Smooth muscle cell of the brain vasculature (primary cell): ENCODE data around the gene SSBP2.
A peak's percentile ranks its signal among the peaks of the same experiment; 100 is the strongest.
"Not testable (repeated sequence)": the region's sequence is repeated elsewhere in the genome, so short reads cannot be mapped to it uniquely, and the experiment has no call there.

ENCODE experiments used
- DNase-seq: peaks from one replicate; pipeline ENCODE4 v3.0.0-alpha.2; 2012; ENCODE audit warnings: low read depth, low spot score

The SSBP2 gene

DNA sequence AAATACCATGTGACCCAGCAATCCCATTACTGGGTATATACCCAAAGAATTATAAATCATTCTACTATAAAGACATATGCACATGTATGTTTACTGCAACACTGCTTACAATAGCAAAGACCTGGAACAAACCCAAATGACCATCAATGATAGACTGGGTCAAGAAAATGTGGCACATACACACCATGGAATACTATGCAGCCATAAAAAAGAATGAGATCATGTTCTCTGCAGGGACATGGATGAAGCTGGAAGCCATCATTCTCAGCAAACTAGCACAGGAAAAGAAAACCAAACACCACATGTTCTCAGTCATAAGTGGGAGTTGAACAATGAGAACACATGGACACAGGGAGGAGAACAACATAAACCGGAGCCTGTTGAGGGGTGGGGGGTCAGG lies 90.3 kb downstream of the SSBP2 start:
- not testable (repeated sequence) for DNase-seq

DNA sequence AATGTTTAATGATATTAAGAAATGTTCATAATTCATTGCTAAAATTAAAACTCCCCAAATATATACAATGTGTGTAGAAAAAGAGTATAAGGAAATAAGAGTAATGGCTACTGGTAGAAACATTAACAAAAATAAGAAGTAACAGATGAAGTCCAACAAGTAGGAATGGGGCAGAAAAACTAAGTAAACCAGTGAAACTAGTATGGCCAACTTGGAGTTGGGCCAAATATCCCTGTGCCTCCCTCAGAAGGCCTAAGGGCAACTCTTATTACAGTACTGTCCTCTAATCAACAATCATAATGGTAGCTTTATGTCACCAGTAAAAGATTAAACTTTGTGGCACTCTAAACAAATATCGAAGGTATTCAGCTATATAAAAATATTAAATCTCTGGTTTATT lies 93.5 kb downstream of the SSBP2 start:
- no peak for DNase-seq

DNA sequence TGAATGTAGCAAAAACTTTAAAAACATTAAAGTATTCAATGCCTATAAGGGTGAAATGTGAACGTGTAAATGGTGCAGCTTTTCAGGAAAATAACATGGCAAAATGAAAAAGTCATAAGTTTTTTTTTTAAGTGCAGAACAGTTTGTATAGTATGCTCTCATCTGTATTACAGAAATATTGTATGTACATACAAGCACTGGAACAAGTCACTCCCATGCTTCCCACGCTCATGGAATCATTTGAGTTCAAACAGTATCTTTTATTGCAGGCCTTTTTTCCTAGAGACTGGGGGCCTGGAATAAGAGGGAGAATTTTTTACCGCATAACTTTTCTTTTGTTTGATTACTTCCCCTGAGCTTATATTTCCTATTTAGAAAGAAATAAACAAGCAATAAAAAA lies 94.1 kb downstream of the SSBP2 start:
- no peak for DNase-seq

GRCh38 chr5:81650987-81651386 lies 99.9 kb downstream of the SSBP2 start:
- no peak for DNase-seq

- DNase-seq, result no peak
Measured at GRCh38 chr5:81646469-81646995, 104.4 kb downstream of the SSBP2 start.

GRCh38 chr5:81642210-81642609 lies 108.7 kb downstream of the SSBP2 start:
- DNase-seq, result no peak

DNA sequence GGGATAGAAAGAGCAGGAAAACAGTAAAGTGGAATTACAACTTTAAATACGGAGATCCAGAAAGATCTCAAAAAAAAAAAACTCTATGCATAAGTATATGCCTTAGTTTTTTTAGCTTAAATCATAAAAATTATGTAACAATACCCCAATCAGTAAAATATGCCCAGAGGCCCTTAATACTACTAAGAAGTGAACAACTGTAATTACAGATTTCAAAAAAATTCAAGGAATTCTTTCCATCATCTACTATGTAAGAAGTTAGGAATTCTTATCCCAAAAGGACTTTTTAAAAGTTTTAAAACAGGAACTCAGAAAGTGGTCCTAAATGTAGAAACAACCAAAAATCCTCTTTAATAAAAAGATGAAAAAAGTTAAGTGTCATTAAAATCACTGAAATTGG lies 111.3 kb downstream of the SSBP2 start:
- no peak for DNase-seq

DNA sequence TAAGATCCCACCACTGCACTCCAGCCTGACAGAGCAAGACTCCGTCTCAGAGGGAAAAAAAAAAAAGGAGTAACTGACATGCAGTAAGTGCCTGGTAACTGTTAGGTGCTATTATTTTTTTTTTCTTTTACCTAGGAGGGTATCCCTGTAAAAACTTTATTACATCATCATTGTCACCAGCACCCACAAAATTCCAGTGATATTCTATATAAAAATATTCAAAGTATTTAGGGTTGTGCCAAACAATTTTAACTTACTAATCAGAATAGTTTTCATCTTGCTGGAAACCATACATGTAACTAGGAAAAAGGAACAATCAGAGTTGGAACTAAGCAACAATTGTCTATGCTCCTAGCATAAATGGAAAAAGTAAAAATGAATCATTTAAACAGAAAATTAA lies 112.4 kb downstream of the SSBP2 start:
- no peak for DNase-seq

DNA sequence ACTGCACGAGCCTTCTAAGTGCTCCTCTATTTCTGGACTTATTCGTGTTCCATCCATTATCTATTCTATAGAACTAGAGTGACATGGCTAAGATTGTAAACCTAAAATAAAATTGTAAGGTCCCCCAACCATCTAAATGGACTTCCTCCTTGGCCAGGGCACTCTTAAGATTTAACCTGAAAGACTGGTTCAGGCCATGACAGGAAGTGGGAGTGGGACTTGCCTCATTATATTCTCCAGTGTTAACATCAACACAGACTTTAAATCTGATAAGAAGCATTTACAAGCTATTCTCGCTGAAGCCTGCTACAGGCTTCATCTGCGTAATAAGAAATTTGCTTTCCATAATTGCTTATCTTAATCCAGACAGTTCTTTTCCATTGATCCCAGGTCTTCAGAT lies 117.0 kb downstream of the SSBP2 start:
- DNase-seq, result no peak

- DNase-seq, result no peak
Measured at GRCh38 chr5:81633471-81633870, 117.4 kb downstream of the SSBP2 start.

- DNase-seq, result no peak
Measured at GRCh38 chr5:81632679-81633078, 118.2 kb downstream of the SSBP2 start.

DNA sequence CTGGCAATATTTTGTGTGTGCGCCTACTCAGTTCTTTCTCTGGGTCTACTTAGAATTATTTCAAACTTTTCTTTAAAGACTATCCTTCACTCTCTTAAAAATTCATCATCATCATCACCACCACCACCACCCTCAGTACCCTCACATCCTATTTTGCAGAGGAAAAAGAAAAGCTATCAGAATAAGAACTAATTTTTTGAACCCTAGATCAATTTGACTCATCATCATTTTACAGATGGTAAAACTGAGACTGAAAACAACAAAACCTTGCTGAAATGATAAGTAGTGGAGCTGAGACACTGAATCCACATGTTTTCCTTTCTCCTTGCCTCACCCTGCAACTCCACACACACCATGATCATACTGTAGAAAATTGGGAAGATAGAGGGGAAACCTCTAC lies 119.3 kb downstream of the SSBP2 start:
- no peak for DNase-seq

GRCh38 chr5:81631124-81631523 lies 119.8 kb downstream of the SSBP2 start:
- DNase-seq, result no peak

DNA sequence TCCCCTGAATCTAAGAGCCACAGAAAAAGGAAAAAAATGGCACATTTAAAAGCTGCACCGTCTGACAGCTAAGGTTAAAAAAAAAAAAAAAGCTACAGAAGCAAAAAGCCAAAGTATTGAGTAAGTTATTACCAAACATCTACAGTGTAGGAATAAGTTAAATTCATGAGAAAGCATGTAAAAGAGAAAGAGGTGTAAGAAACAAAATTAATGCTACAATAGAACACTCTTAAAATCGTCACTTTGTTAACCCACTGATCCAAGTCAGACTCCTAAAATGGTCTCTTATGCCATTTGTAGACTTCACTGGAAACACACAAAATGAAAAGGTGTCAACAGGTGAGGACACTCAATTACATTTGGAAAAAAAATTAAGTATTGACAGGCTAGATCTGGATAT lies 120.2 kb downstream of the SSBP2 start:
- DNase-seq, result no peak

- DNase-seq, result no peak
Measured at GRCh38 chr5:81629986-81630385, 120.9 kb downstream of the SSBP2 start.

DNA sequence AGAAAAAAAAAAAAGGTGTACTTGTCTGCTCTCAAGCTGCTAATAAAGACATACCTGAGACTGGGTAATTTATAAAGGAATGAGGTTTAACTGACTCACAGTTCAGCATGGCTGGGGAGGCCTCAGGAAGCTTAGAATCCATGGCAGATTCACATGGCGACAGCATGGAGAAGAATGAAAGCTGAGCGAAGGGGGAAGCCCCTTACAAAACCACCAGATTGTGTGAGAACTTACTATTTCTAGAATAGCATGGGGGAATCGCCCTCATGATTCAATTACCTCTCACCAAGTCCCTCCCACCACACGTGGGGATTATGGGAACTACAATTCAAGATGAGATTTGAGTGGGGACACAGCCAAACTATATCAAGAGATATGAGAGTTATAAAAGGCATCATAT lies 122.8 kb downstream of the SSBP2 start:
- DNase-seq, result not testable (repeated sequence)

DNA sequence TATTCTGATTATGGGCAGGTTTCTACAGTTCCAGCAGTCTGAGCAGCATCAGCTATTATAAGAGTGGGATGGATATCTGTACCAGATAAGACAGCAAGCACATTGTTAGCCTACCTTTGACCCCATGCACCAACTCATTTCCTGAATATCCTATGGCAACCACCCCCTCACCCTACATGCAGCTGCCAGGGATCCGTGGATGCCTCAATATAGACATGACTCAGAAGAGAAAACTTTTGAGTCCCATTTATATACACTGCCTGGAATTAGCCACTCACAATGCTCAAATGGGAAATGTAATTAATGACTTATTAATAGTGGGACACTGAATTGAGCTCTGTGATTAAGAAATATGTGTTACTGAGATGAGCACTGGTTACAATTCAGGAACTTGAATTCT lies 124.4 kb downstream of the SSBP2 start:
- peak; percentile 10 for DNase-seq

DNA sequence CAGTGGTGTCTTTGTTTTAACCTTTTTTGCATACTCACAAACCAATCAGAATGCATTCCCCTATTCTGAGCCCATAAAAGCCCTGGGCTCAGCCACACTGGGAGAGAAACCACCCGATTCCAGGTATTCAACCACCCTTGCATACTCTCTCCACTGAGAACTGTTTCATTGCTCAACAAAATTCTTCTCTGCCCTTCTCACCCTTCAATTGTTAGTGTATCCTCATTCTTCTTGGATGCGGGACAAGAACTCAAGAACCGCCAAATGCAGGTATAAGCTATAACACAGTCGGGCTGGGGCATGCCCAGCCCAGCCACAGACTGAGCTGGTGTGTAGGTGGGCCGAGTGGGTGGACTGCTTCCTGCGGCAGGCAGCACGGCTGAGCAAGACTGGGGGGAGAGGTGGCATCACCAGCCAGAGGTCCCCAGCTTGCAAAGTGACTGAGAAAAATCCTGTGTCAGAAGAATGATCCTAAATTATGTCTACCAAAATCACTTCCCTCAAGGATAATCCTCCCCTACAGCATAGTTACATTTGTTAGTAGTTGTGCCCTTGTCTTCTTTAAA lies 141.0 kb downstream of the SSBP2 start:
- DNase-seq, result no peak

DNA sequence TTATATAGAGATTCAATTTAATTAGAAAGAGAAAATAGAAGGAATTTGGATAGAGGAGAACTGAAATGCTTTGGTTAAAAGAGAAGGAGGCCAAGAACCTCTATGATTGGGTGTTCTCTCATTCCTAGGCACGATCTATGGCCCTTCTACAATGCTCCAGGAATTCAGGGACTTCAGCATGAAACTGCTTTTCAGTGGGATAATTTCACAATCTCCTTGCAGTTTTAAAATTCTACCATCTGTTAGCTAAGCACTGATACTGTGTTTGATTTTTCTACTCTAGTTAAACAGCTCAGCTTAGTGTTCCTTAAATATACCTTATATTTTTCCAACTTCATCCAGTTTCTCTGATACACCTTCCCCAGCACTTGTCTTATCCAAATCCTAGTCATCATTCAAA lies 141.9 kb downstream of the SSBP2 start:
- DNase-seq, result no peak

- DNase-seq, result no peak
Measured at GRCh38 chr5:81607693-81608092, 143.2 kb downstream of the SSBP2 start.

DNA sequence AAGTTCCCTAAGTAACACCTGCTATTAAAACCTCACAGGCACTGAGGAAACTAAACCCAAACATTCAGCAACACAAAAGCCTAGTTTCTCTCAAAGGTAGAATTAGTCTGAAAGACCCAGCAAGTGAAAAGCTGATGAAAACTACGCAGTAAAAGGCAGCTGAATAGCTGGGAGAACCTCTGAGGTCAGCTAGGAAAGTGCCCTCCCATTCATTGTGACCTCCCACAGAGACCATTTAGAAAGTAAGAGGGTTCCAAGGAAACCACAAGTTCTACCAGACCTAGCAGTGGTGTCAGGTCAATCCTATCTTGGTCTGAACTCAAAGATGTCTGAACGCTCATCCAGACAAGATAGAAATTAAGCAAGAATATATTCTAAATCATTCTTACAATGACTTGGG lies 144.7 kb downstream of the SSBP2 start:
- no peak for DNase-seq

DNA sequence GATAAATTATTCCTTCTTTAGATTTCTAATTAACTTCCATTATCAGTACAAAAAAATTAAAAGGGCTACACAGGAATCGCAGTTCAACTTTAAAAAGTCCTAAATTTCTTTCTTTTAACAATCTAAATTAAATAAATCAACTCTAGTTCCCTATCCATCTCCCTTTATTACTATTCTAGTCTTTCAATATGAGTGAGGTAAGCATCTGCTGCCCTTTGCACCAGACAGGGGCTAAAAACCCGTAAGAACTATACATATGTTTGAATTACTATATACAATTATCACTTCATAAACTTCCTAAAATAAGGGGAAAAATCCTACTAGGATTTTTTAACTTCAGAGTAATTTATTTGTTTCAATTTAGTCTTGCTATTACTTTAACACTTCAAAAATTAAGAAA lies 145.6 kb downstream of the SSBP2 start:
- DNase-seq, result no peak

DNA sequence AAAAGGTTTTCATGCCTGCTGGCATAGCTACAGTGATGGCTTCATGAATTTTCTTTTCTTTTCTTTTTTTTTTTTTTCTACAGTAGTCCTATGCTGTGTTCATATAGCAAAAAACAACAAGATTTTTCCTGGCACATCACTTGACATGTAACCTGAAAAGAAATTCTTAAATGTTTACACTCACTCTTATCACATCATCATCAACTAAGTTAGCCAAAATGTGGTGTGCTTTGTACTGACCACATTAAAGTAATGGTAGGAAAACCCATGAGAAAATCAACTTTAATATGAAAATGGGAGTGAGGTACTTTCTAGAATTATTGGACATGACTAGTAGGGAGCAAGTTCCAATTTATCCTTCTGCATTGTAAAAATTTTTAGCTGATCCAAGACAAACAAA lies 146.7 kb downstream of the SSBP2 start:
- DNase-seq, result no peak

DNA sequence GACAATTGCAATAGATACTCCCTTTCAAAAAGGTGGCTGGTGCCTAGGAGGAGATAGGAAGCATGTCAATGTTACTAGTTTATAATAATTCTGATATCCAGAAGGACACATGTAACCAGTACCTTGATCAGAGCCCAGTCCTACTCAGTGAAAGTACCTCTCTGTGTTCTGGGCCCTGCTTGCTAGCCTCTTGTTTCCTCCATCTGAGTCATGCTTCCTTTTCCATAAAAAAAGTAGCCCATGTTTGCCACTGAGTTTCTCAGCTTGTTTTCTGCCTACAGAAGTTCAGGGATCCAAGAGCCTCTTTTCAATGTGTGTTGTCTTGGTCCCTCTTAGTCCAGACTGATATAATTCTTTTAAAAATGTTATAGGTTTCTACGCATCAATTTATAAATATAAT lies 149.0 kb downstream of the SSBP2 start:
- DNase-seq, result no peak
